ENCODE measurements around the gene MRS2.

DNA sequence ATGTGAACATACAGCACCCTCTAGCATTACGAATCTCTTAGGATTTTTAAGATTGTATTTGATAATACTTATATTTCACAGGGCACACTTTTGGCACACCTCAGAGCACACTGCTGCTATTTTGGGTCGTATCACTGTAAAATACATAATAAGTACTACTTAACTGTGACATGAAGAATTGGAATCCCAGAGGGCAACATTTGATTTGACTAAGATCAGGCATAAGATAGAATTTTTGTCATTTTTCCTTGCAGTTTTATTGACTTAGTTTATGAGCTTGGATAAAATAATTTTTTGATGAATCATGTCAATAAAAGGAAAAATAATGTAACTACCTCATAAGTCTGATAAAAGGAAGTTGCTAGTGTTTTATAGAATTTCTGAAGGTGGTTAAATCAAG, 22.4 kb downstream of the MRS2 start:
- TF ChIP-seq, protein P1, sequence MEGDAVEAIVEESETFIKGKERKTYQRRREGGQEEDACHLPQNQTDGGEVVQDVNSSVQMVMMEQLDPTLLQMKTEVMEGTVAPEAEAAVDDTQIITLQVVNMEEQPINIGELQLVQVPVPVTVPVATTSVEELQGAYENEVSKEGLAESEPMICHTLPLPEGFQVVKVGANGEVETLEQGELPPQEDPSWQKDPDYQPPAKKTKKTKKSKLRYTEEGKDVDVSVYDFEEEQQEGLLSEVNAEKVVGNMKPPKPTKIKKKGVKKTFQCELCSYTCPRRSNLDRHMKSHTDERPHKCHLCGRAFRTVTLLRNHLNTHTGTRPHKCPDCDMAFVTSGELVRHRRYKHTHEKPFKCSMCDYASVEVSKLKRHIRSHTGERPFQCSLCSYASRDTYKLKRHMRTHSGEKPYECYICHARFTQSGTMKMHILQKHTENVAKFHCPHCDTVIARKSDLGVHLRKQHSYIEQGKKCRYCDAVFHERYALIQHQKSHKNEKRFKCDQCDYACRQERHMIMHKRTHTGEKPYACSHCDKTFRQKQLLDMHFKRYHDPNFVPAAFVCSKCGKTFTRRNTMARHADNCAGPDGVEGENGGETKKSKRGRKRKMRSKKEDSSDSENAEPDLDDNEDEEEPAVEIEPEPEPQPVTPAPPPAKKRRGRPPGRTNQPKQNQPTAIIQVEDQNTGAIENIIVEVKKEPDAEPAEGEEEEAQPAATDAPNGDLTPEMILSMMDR (IDR thresholded peaks at IDR 0.05 in 4 of 5, conservative IDR thresholded peaks at IDR 0.05 in 1 of 5): no peak
- no peak for TF ChIP-seq POLR2A (IDR thresholded peaks at IDR 0.05)

Data from gastrocnemius medialis (tissue), 4 donors.